Measurements from ENCODE around the gene GALE.

DNA sequence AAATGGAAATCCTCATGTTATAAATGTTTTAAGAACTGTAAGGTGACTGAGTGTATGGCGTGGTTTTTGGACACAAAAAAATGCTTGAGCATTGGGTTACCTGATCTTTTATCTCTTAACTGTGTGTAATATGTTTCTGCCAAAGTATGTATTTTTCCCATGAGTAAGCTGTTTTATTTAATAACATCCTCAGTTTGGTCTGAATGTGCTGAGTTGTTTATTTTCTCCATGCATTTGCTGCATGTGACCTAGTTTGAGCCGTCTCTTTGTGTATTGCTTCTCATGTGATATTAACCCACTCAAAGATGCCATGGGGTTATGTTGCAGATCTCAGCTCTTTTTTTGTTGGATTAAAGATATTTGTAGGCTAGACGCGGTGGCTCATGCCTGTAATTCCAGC, 15.7 kb downstream of the GALE start:
- TF ChIP-seq, protein P1, sequence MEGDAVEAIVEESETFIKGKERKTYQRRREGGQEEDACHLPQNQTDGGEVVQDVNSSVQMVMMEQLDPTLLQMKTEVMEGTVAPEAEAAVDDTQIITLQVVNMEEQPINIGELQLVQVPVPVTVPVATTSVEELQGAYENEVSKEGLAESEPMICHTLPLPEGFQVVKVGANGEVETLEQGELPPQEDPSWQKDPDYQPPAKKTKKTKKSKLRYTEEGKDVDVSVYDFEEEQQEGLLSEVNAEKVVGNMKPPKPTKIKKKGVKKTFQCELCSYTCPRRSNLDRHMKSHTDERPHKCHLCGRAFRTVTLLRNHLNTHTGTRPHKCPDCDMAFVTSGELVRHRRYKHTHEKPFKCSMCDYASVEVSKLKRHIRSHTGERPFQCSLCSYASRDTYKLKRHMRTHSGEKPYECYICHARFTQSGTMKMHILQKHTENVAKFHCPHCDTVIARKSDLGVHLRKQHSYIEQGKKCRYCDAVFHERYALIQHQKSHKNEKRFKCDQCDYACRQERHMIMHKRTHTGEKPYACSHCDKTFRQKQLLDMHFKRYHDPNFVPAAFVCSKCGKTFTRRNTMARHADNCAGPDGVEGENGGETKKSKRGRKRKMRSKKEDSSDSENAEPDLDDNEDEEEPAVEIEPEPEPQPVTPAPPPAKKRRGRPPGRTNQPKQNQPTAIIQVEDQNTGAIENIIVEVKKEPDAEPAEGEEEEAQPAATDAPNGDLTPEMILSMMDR (IDR thresholded peaks at IDR 0.05; ENCODE audit: low read depth, low read length): no peak
- TF ChIP-seq MYC (IDR thresholded peaks at IDR 0.05; ENCODE audit: low read depth, low read length): no peak
